Heart left ventricle (tissue), 16 donors: ENCODE measurements around the gene UNC119B. TPM values are rescaled to one million over a fixed set of nuclear protein-coding genes. Genes with fewer than 3 reads are reported as not detected.

ENCODE experiments used
- ATAC-seq, 4 donors: fragments of 200-7000 bp; cut with Tn5 transposase; one replicate each; pipeline ENCODE4 v1.9.1; 2020 to 2022; ENCODE audit warnings: moderate library complexity in 4 of 4, mild to moderate bottlenecking in 3 of 4, moderate number of reproducible peaks in 1 of 4
- DNase-seq, 5 donors: peaks; one replicate each; pipeline ENCODE4 v3.0.0-alpha.2; 2020
- H3K27ac ChIP-seq, 12 donors: fragments of 200-600 bp; sonication (generic) in 4 of 12; one replicate each; pipeline versions ENCODE4 v1.5.0 to v1.8.0; 2016 to 2022; ENCODE audit warnings: mild to moderate bottlenecking in 2 of 12
- H3K27me3 ChIP-seq, 9 donors: fragments of 200-600 bp; sonication (generic) in 2 of 9; one replicate each; pipeline versions ENCODE4 v1.5.1 to v1.8.0; 2016 to 2022; ENCODE audit warnings: mild to moderate bottlenecking in 3 of 9
- H3K36me3 ChIP-seq, 9 donors: fragments of 200-600 bp; sonication (generic) in 2 of 9; one replicate each; pipeline versions ENCODE4 v1.5.0 to v1.8.0; 2018 to 2022; ENCODE audit warnings: mild to moderate bottlenecking in 2 of 9
- H3K4me1 ChIP-seq, 12 donors: fragments of 200-600 bp; sonication (generic) in 4 of 12; one replicate each; pipeline versions ENCODE4 v1.5.0 to v1.8.0; 2016 to 2022; ENCODE audit warnings: mild to moderate bottlenecking in 3 of 12
- H3K4me3 ChIP-seq, 12 donors: fragments of 200-600 bp; sonication (generic) in 4 of 12; one replicate each; pipeline versions ENCODE4 v1.5.0 to v1.8.0; 2017 to 2022; ENCODE audit warnings: mild to moderate bottlenecking in 9 of 12, moderate library complexity in 4 of 12
- H3K9me3 ChIP-seq, 12 donors: fragments of 200-600 bp; sonication (generic) in 4 of 12; one replicate each; pipeline versions ENCODE4 v1.5.0 to v1.8.0; 2016 to 2022; ENCODE audit warnings: mild to moderate bottlenecking in 1 of 12
- POLR2A ChIP-seq, 2 donors: fragments of 450-650 bp; IDR thresholded peaks; one replicate each; pipeline ENCODE4 v1.6.1; 2017; ENCODE audit warnings: antibody characterized with exemption in 2 of 2, mild to moderate bottlenecking in 2 of 2, moderate library complexity in 2 of 2
- WGBS, 4 donors: extraction: QIAGEN DNeasy Blood & Tissue Kit in 2 of 4; methylation state at CpG; one replicate each; pipeline versions ENCODE4 v1.1.5 to v1.1.7; 2013 to 2018; 5-methylcytosine and 5-hydroxymethylcytosine counted together
- intact Hi-C, 10 donors: fragments of 100-400 bp; cut with DNase I; formaldehyde crosslinking; loops; one replicate each; pipeline versions ENCODE4 v1.11.1 to v1.14.2; 2022
- polyA plus RNA-seq, 2 donors: library from polyadenylated mRNA; stranded (reverse); fragments of 200-250 nt; gene quantifications; one replicate each; pipeline ENCODE4 v1.2.3, GENCODE V29; 2013
- total RNA-seq, 9 donors: library from RNA; depleted of rRNA in 2 of 9; stranded (reverse); fragments of >200 nt in 2 of 9; fragmentation: NEBNext Ultra II Directional in 3 of 9; extraction: Animal tissue kit (Norgen Biotek cat#: 25700) in 3 of 9; gene quantifications; one replicate each; pipeline versions ENCODE4 v1.1.0 to v1.2.4, GENCODE V29; 2016 to 2023
- TF ChIP-seq, protein P1 (sequence below), 12 donors: fragments of 200-600 bp; sonication (generic) in 4 of 12; IDR thresholded peaks; one replicate each; pipeline versions ENCODE4 v1.5.0 to v1.8.0; 2018 to 2022; ENCODE audit warnings: antibody characterized with exemption in 12 of 12, mild to moderate bottlenecking in 5 of 12
- donor health status: ischemic (EF 13 %, LVEDD 7.1; RV severe dilation, severe dysfunction).
- donor health status: healthy with polysubstance abuse.
- donor health status: DM: no; HTN: yes; CAD: no.
- donor health status: DM: no; HTN: no; CAD: no.
- donor health status: ischemic (EF 25% LVEDD 6.9; RV normal size, moderate dysfunction).
- donor health status: ischemic (EF 25% LVEDD 5.7; RV mildly dilated, moderate dysfunction).
- donor health status: healthy.
- donor health status: DM: yes; HTN: yes; CAD: no.
- donor health status: ischemic (EF 35%, LVEDD 5.7; RV mildly dilated, moderate dysfunction).
- donor health status: nonischemic (EF 11% LVEDD 7.7; RV severe dilation, severe dysfunction).
- donor health status: DM: yes; HTN: yes; CAD: no.
- donor health status: PGD.
- donor health status: ischemic (EF 29% LVEDD 5.4; RV normal size, mild dysfunction).
- donor health status: nonischemic (EF 23%, LVEDD 6.1; RV moderate dilation, normal function).

Gene UNC119B
- total and polyA plus RNA-seq, 11 donors, result 3.9 to 13.7 (median 10.7) TPM

DNA sequence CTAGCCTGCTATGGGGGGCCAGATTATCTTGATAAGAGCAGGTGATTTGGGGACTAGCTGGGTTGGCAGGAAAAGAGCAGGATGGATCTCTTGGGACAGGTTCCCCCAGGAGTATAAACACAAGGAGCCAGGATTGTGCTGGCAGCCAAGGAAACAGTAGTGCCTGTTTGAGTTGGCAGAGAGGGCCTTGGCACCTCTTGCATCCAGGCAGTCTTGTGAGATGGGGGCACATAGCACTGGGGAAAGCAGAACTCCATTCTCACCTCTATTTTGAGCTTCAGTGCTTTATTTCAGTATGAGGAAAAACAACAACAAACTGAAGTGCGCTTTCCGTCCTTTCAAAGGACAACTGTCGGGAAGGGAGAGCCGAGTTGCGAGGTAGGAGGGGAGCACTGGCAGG lies 9.4 kb upstream of the UNC119B start:
- ATAC-seq, result peak in 2 of 4 donors; percentile 28 to 39
- no peak for DNase-seq
- Histone ChIP-seq H3K4me1 (peaks cover 10 to 88% (median 54%) of the 10 kb centered on the region in 12 donors), H3K27ac (peak overlapping the region; percentile 2 to 91 (median 80)), H3K9me3 (no peaks in the 10 kb centered on the region), H3K27me3 (no peaks in the 10 kb centered on the region), H3K4me3 (no peak overlapping the region), H3K36me3 (peaks cover 0 to 76% (median 50%) of the 10 kb centered on the region in 9 donors)
- WGBS, 4 donors, result 34 to 65% (median 56%) methylated on average over 5 of the region's 5 CpGs
- intact Hi-C loops, result no loop called here
- no peak for TF ChIP-seq POLR2A (IDR thresholded peaks at IDR 0.05)
- TF ChIP-seq, protein P1, sequence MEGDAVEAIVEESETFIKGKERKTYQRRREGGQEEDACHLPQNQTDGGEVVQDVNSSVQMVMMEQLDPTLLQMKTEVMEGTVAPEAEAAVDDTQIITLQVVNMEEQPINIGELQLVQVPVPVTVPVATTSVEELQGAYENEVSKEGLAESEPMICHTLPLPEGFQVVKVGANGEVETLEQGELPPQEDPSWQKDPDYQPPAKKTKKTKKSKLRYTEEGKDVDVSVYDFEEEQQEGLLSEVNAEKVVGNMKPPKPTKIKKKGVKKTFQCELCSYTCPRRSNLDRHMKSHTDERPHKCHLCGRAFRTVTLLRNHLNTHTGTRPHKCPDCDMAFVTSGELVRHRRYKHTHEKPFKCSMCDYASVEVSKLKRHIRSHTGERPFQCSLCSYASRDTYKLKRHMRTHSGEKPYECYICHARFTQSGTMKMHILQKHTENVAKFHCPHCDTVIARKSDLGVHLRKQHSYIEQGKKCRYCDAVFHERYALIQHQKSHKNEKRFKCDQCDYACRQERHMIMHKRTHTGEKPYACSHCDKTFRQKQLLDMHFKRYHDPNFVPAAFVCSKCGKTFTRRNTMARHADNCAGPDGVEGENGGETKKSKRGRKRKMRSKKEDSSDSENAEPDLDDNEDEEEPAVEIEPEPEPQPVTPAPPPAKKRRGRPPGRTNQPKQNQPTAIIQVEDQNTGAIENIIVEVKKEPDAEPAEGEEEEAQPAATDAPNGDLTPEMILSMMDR (IDR thresholded peaks at IDR 0.05), result no peak

DNA sequence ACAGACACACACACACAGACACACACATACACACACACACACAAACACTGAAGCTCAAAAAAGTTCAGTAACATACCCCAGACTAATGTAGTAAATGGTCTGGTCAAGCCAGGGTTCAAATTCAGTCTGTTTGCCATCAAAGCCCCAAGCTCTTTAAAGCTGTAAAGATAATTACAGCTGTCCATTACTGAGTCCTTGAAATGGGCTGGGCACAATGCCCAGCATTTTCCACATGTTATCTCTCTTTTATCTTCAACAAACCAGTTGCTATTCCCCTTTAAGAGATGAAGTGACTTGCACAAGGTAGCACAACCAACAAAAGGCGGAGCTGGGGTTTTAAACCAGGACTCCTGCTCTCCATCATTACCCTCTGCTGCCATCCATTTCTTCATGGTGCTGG lies 7.6 kb upstream of the UNC119B start:
- TF ChIP-seq, protein P1 (IDR thresholded peaks at IDR 0.05), result no peak
- TF ChIP-seq POLR2A (IDR thresholded peaks at IDR 0.05), result no peak
- ATAC-seq, result no peak
- intact Hi-C loops, result no loop called here
- DNase-seq, result no peak
- Histone ChIP-seq H3K27ac (peak overlapping the region in 11 of 12 donors; percentile 23 to 88 (median 54)), H3K27me3 (no peaks in the 10 kb centered on the region), H3K36me3 (peaks cover 0 to 58% (median 33%) of the 10 kb centered on the region in 9 donors), H3K4me1 (peaks cover 4 to 76% (median 49%) of the 10 kb centered on the region in 12 donors), H3K9me3 (no peaks in the 10 kb centered on the region), H3K4me3 (no peak overlapping the region)
- WGBS, 4 donors, result 92 to 100% (median 96%) methylated on average over 1 of the region's 1 CpG

DNA sequence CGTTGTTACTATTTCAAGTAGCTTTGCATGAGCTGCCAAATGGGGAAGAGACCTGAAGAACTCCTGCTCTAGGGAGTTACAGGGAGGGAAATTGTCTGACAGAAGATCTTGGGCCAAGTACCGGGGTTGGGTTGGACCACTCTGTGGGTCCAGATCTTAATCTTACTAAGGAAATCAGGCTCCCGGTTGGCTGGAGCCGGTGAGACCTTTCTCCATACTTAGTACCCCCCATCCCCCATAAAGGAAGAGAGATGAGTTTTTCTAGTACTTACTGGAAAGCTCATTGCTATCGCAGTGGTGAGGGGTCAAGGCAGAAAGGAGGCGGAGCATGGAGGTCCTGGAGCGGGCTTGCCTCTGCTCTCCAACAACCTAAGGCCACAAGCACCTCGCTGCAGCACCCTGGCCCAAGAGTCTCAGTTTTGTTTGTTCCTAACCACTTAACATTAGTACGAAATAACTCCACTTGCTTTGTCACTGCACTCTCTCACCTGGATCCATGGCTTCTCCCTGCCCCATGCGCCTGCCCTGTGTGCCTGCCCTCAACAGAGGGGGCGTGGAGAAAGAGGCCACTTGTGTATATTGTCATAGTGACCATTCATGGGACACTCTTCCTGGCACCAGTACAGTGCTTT lies 6.8 kb upstream of the UNC119B start:
- WGBS, 4 donors, result 65 to 68% (median 66%) methylated on average over 11 of the region's 11 CpGs
- Histone ChIP-seq H3K36me3 (peaks cover 0 to 51% (median 30%) of the 10 kb centered on the region in 9 donors), H3K4me3 (no peak overlapping the region), H3K4me1 (peaks cover 3 to 68% (median 42%) of the 10 kb centered on the region in 12 donors), H3K27me3 (no peaks in the 10 kb centered on the region), H3K27ac (peak overlapping the region; percentile 3 to 88 (median 58)), H3K9me3 (no peaks in the 10 kb centered on the region)
- TF ChIP-seq, protein P1 (IDR thresholded peaks at IDR 0.05), result no peak
- TF ChIP-seq POLR2A (IDR thresholded peaks at IDR 0.05), result no peak
- DNase-seq (peak in 2 of 5 donors; percentile 26 to 38), ATAC-seq (peak; percentile 26 to 41 (median 35))
- intact Hi-C loops, result no loop called here

DNA sequence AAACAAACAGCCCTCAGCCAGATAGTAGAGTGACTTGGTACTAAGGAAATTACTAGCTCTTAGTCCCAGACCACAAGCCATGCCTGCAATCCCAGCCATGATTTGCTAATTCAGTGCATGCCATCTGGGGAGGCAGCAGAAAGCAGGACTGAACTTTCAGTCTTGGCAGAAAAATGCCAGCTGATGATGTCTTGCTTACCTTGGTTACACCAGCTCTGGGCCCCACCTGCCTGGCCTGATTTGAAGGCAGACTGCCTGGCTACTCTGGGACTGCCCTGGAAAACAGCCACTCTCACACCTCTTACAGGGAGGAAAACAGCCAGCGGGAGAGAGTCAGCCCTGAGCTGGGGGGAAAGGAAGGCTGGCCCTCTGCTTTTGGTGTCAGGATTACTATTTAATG lies 4.6 kb upstream of the UNC119B start:
- no peaks in the 10 kb centered on the region for H3K9me3 ChIP-seq
- 71 to 92% (median 80%) methylated on average over 1 of the region's 1 CpG for WGBS, 4 donors
- H3K4me1 ChIP-seq, result peaks cover 6 to 53% (median 28%) of the 10 kb centered on the region in 12 donors
- H3K27ac ChIP-seq, result no peak overlapping the region
- intact Hi-C loops, result no loop called here
- no peak for DNase-seq
- TF ChIP-seq, protein P1 (IDR thresholded peaks at IDR 0.05), result no peak
- no peak for TF ChIP-seq POLR2A (IDR thresholded peaks at IDR 0.05)
- H3K36me3 ChIP-seq, result peaks cover 0 to 30% (median 12%) of the 10 kb centered on the region in 9 donors
- no peaks in the 10 kb centered on the region for H3K27me3 ChIP-seq
- no peak for ATAC-seq
- no peak overlapping the region for H3K4me3 ChIP-seq
